ENCODE data around the gene AP3M1. TPM values are rescaled to one million over a fixed set of nuclear protein-coding genes. Genes with fewer than 3 reads are reported as not detected.
"Not testable (repeated sequence)": the region's sequence is repeated elsewhere in the genome, so short reads cannot be mapped to it uniquely, and the experiment has no call there.

The AP3M1 gene
- total RNA-seq, 1 donor, result 35.8 TPM

GRCh38 chr10:74151879-74152722, 1.5 kb upstream of the AP3M1 start:
- H2AFZ ChIP-seq (ENCODE audit: low read length), result peak overlapping the region; percentile 96
- H3K27ac ChIP-seq (ENCODE audit: low read depth, low read length), result peak overlapping the region; percentile 99
- peaks cover 12% of the 10 kb centered on the region for H4K20me1 ChIP-seq (ENCODE audit: insufficient read depth, low read length)
- H3K4me3 ChIP-seq (ENCODE audit: insufficient read depth, low read length), result peak overlapping the region; percentile 98
- peaks cover 43% of the 10 kb centered on the region for H3K79me2 ChIP-seq (ENCODE audit: insufficient read depth, low read length)
- H3K4me2 ChIP-seq (ENCODE audit: insufficient read depth, low read length), result peak overlapping the region; percentile 92
- no peak for TF ChIP-seq CTCF (IDR thresholded peaks at IDR 0.05; ENCODE audit: extremely low read depth, low read depth, low read length)
- H3K4me1 ChIP-seq (ENCODE audit: insufficient read depth, low read length), result peaks cover 14% of the 10 kb centered on the region
- DNase-seq (ENCODE audit: insufficient read length, low spot score, missing footprints), result no peak
- H3K27me3 ChIP-seq (ENCODE audit: insufficient read depth, low read length), result no peaks in the 10 kb centered on the region
- no peaks in the 10 kb centered on the region for H3K36me3 ChIP-seq (ENCODE audit: insufficient read depth, low read length)
- no peaks in the 10 kb centered on the region for H3K9me3 ChIP-seq (ENCODE audit: low read depth, low read length)

- Histone ChIP-seq H3K4me2 (ENCODE audit: insufficient read depth, low read length) (peak within 1 kb of the TSS; percentile 92), H3K27me3 (ENCODE audit: insufficient read depth, low read length) (no peaks in the 10 kb centered on the region), H3K27ac (ENCODE audit: low read depth, low read length) (peak within 1 kb of the TSS; percentile 99), H3K79me2 (ENCODE audit: insufficient read depth, low read length) (peaks cover 52% of the 10 kb centered on the region), H3K4me1 (ENCODE audit: insufficient read depth, low read length) (peaks cover 14% of the 10 kb centered on the region), H3K36me3 (ENCODE audit: insufficient read depth, low read length) (no peaks in the 10 kb centered on the region), H2AFZ (ENCODE audit: low read length) (peak within 1 kb of the TSS; percentile 96), H3K9me3 (ENCODE audit: low read depth, low read length) (no peaks in the 10 kb centered on the region), H4K20me1 (ENCODE audit: insufficient read depth, low read length) (peaks cover 15% of the 10 kb centered on the region), H3K4me3 (ENCODE audit: insufficient read depth, low read length) (peak within 1 kb of the TSS; percentile 98)
- no peak for TF ChIP-seq CTCF (IDR thresholded peaks at IDR 0.05; ENCODE audit: extremely low read depth, low read depth, low read length)
- DNase-seq (ENCODE audit: insufficient read length, low spot score, missing footprints), result peak; percentile 97
Observed at GRCh38 chr10:74150990-74151878, 606 bp upstream of the AP3M1 start, which contains the start of gene ADK. Gene ADK, plus strand, starts transcription at chr10:74151221. Its CDS starts 58 bp downstream, at chr10:74151279.

GRCh38 chr10:74146980-74147379, 3.6 kb downstream of the AP3M1 start:
- not testable (repeated sequence) for H3K27ac ChIP-seq (ENCODE audit: low read depth, low read length); H3K36me3 ChIP-seq (ENCODE audit: insufficient read depth, low read length); H3K9me3 ChIP-seq (ENCODE audit: low read depth, low read length); H3K4me3 ChIP-seq (ENCODE audit: insufficient read depth, low read length); DNase-seq (ENCODE audit: insufficient read length, low spot score, missing footprints); H3K27me3 ChIP-seq (ENCODE audit: insufficient read depth, low read length); H3K4me2 ChIP-seq (ENCODE audit: insufficient read depth, low read length); H2AFZ ChIP-seq (ENCODE audit: low read length)
- Histone ChIP-seq H4K20me1 (ENCODE audit: insufficient read depth, low read length) (peaks cover 45% of the 10 kb centered on the region), H3K79me2 (ENCODE audit: insufficient read depth, low read length) (peaks cover 76% of the 10 kb centered on the region), H3K4me1 (ENCODE audit: insufficient read depth, low read length) (peaks cover 26% of the 10 kb centered on the region)

- peak; percentile 93 for DNase-seq (ENCODE audit: insufficient read length, low spot score, missing footprints)
- H3K27ac ChIP-seq (ENCODE audit: low read depth, low read length), result no peak overlapping the region
- H3K4me1 ChIP-seq (ENCODE audit: insufficient read depth, low read length), result peaks cover 21% of the 10 kb centered on the region
- H4K20me1 ChIP-seq (ENCODE audit: insufficient read depth, low read length), result peaks cover 51% of the 10 kb centered on the region
- no peak overlapping the region for H3K4me3 ChIP-seq (ENCODE audit: insufficient read depth, low read length)
- H3K27me3 ChIP-seq (ENCODE audit: insufficient read depth, low read length), result no peaks in the 10 kb centered on the region
- no peak for TF ChIP-seq CTCF (IDR thresholded peaks at IDR 0.05; ENCODE audit: extremely low read depth, low read depth, low read length)
- H3K9me3 ChIP-seq (ENCODE audit: low read depth, low read length), result no peaks in the 10 kb centered on the region
- H3K79me2 ChIP-seq (ENCODE audit: insufficient read depth, low read length), result peaks cover 80% of the 10 kb centered on the region
- H3K4me2 ChIP-seq (ENCODE audit: insufficient read depth, low read length), result peak overlapping the region; percentile 11
- no peak overlapping the region for H2AFZ ChIP-seq (ENCODE audit: low read length)
- H3K36me3 ChIP-seq (ENCODE audit: insufficient read depth, low read length), result no peaks in the 10 kb centered on the region
Observed at GRCh38 chr10:74145133-74145532, 5.5 kb downstream of the AP3M1 start.
